HepG2 (cell line): ENCODE measurements around the gene TMPRSS7. TPM values are rescaled to one million over a fixed set of nuclear protein-coding genes. Genes with fewer than 3 reads are reported as not detected.

ENCODE experiments used
- ATAC-seq: fragments of 200-7000 bp; cut with Tn5 transposase; 3 replicates; pipeline ENCODE4 v1.9.1; 2020; ENCODE audit warnings: mild to moderate bottlenecking, moderate library complexity
- BruUV-seq: library from RNA; stranded (reverse); fragments of 400-500 nt; replicated peaks from 2 replicates; lab custom pipeline; 2021; lab: Mats Ljungman, UMichigan
- CTCF ChIA-PET: fragments of 300-600 bp; formaldehyde crosslinking; extraction: SDS; loops from one replicate; lab custom pipeline; 2021; ENCODE audit warnings: low total read pairs, inconsistent platforms, low intra/inter-chr PET ratio; lab: Yijun Ruan, JAX
- POLR2A ChIA-PET: fragments of 350-600 bp; sonication (Branson Sonifier 250); formaldehyde crosslinking; loops from one replicate; lab custom pipeline; 2020; ENCODE audit warnings: antibody characterized with exemption, inconsistent platforms; lab: Yijun Ruan, JAX
- DNase-seq: peaks from one replicate; pipeline ENCODE4 v3.0.0-alpha.2; 2015; ENCODE audit warnings: low spot score
- FAIRE-seq: peaks from 3 replicates; lab custom pipeline; 2011; peaks lifted over from hg19 to GRCh38; lab: Jason Lieb, UNC
- H2AFZ ChIP-seq: one replicate; pipeline ENCODE4 v1.6.1; 2011; ENCODE audit warnings: low read length, inconsistent platforms
- H3K27ac ChIP-seq: fragments of 300-600 bp; 3 replicates; pipeline ENCODE4 v1.8.0; 2011; ENCODE audit warnings: mixed run types, mild to moderate bottlenecking, mixed read lengths, low read length, inconsistent platforms; ENCODE audit not compliant: insufficient read depth; ENCODE audit errors: extremely low read length
- H3K27me3 ChIP-seq, 2 experiments: fragments of 200-600 bp in 1 of 2; 2 replicates in 1 of 2; 3 replicates in 1 of 2; pipeline versions ENCODE4 v1.6.0 to v1.8.0; 2011; ENCODE audit warnings: low read length in 2 of 2, mild to moderate bottlenecking in 2 of 2, moderate library complexity in 2 of 2, inconsistent platforms in 1 of 2; ENCODE audit not compliant: insufficient read depth in 2 of 2, control insufficient read depth in 1 of 2
- H3K36me3 ChIP-seq, 2 experiments: fragments of 200-600 bp in 1 of 2; replicated peaks in 1 of 2; 2 replicates in 1 of 2; 3 replicates in 1 of 2; pipeline versions ENCODE4 v1.5.1 to v1.8.0; 2011; ENCODE audit warnings: low read length in 2 of 2, inconsistent platforms in 1 of 2; ENCODE audit not compliant: insufficient read depth in 2 of 2, control insufficient read depth in 1 of 2
- H3K4me1 ChIP-seq: 2 replicates; pipeline ENCODE4 v1.5.1; 2012; ENCODE audit warnings: low read length, inconsistent platforms; ENCODE audit not compliant: insufficient read depth
- H3K4me2 ChIP-seq: 2 replicates; pipeline ENCODE4 v1.6.0; 2011; ENCODE audit warnings: low read depth, low read length, inconsistent platforms
- H3K4me3 ChIP-seq, 3 experiments: fragments of 200-600 bp in 1 of 3; sonication (generic), shearing (Covaris generic) in 1 of 3; replicated peaks in 1 of 3; 2 replicates each; pipeline ENCODE4 v1.5.1; 2011 to 2016; ENCODE audit warnings: low read length in 3 of 3, inconsistent platforms in 2 of 3, low read depth in 2 of 3, mild to moderate bottlenecking in 2 of 3, control low read depth in 1 of 3, mixed read lengths in 1 of 3; ENCODE audit not compliant: insufficient read depth in 1 of 3
- H3K79me2 ChIP-seq: one replicate; pipeline ENCODE4 v1.6.1; 2011; ENCODE audit warnings: low read length, inconsistent platforms; ENCODE audit not compliant: insufficient read depth
- H3K9ac ChIP-seq: 2 replicates; pipeline ENCODE4 v1.6.0; 2011; ENCODE audit warnings: mild to moderate bottlenecking, low read depth, low read length, inconsistent platforms; ENCODE audit not compliant: insufficient read depth
- H3K9me3 ChIP-seq: 2 replicates; pipeline ENCODE4 v1.5.1; 2012; ENCODE audit warnings: mild to moderate bottlenecking, low read length
- H4K20me1 ChIP-seq: 2 replicates; pipeline ENCODE4 v1.6.0; 2011; ENCODE audit warnings: inconsistent platforms, mild to moderate bottlenecking, low read length, moderate library complexity; ENCODE audit not compliant: insufficient read depth
- MEF2D ChIP-seq: sonication (generic); formaldehyde crosslinking; IDR thresholded peaks from 2 replicates; pipeline ENCODE4 v1.5.1; 2020; ENCODE audit warnings: mild to moderate bottlenecking, missing genetic modification reagents
- PHB2 ChIP-seq: fragments of 450-650 bp; IDR thresholded peaks from 2 replicates; pipeline ENCODE4 v1.6.1; 2018; ENCODE audit not compliant: partially characterized antibody
- SYNCRIP ChIP-seq: fragments of 200-400 bp; formaldehyde crosslinking; IDR thresholded peaks from 2 replicates; pipeline ENCODE4 v1.6.1; 2018; ENCODE audit warnings: mild to moderate bottlenecking, low read depth, low read length; ENCODE audit not compliant: insufficient read depth
- ZNF768 ChIP-seq: sonication (generic); formaldehyde crosslinking; IDR thresholded peaks from 2 replicates; pipeline ENCODE4 v1.4.0; 2020; ENCODE audit warnings: missing genetic modification reagents
- ZNF776 ChIP-seq: sonication (generic); formaldehyde crosslinking; IDR thresholded peaks from 2 replicates; pipeline ENCODE4 v1.4.0; 2020; ENCODE audit warnings: mild to moderate bottlenecking, missing genetic modification reagents
- ZNF839 ChIP-seq: sonication (generic); formaldehyde crosslinking; IDR thresholded peaks from 2 replicates; pipeline ENCODE4 v1.4.0; 2020; ENCODE audit warnings: missing genetic modification reagents, mild to moderate bottlenecking, borderline replicate concordance
- WGBS: methylation state at CpG from one replicate; pipeline ENCODE4 v1.1.6; 2017; ENCODE audit warnings: low lambda C conversion rate; 5-methylcytosine and 5-hydroxymethylcytosine counted together
- in situ Hi-C: cut with HindIII; loops from 2 replicates; pipeline ENCODE4 v1.10.0; 2017; ENCODE audit warnings: low pct_unique_long_range_greater_than_20kb; ENCODE audit not compliant: extremely low pct_ligation_motif_present
- intact Hi-C: fragments of 100-400 bp; cut with micrococcal nuclease; formaldehyde crosslinking; loops from one replicate; pipeline ENCODE4 v1.10.0; 2022; ENCODE audit not compliant: unreplicated experiment
- polyA plus RNA-seq, 8 experiments: library from polyadenylated mRNA; depleted of rRNA in 3 of 8; stranded (reverse) in 7 of 8; unstranded in 1 of 8; fragments of >200 nt; fragmentation: Illumina TruSeq in 4 of 8; extraction: Trizol in 4 of 8; gene quantifications; 2 replicates each; pipeline versions ENCODE4 v1.2.1 to v1.2.3, GENCODE V29; 2011 to 2016; ENCODE audit warnings: low read depth in 4 of 8, missing spikeins in 1 of 8, mixed read lengths in 1 of 8; ENCODE audit not compliant: insufficient read depth in 1 of 8
- total RNA-seq, 5 experiments: library from RNA; depleted of rRNA; stranded (reverse); fragments of >200 nt; fragmentation: Illumina TruSeq; extraction: Trizol; gene quantifications; 2 replicates each; pipeline ENCODE4 v1.2.3, GENCODE V29; 2016; ENCODE audit warnings: low read depth in 1 of 5
- TF ChIP-seq, protein P1 (sequence below): sonication (generic); formaldehyde crosslinking; IDR thresholded peaks from 2 replicates; pipeline ENCODE4 v1.9.0; 2021; ENCODE audit warnings: missing genetic modification reagents, borderline replicate concordance
- TF ChIP-seq, protein P2 (sequence below): IDR thresholded peaks from 2 replicates; pipeline ENCODE4 v1.6.1; 2016; ENCODE audit warnings: mild to moderate bottlenecking, missing biosample characterization, missing genetic modification reagents
- TF ChIP-seq, protein P3 (sequence below): IDR thresholded peaks from 2 replicates; pipeline ENCODE4 v1.6.1; 2016; ENCODE audit warnings: missing biosample characterization, missing genetic modification reagents, low read depth
- TF ChIP-seq, protein P4 (sequence below): sonication (generic); formaldehyde crosslinking; IDR thresholded peaks from 2 replicates; pipeline ENCODE4 v1.4.0; 2020; ENCODE audit warnings: mild to moderate bottlenecking, missing genetic modification reagents
- TF ChIP-seq, protein P5 (sequence below): sonication (generic); formaldehyde crosslinking; IDR thresholded peaks from 2 replicates; pipeline ENCODE4 v1.8.1; 2023; ENCODE audit warnings: mild to moderate bottlenecking, moderate library complexity, missing genetic modification reagents

Gene TMPRSS7
- total and polyA plus RNA-seq, 2 of the 13 experiments (the other 11 are each of a cell fraction or from before 2014, with no cell fraction given): not detected

DNA sequence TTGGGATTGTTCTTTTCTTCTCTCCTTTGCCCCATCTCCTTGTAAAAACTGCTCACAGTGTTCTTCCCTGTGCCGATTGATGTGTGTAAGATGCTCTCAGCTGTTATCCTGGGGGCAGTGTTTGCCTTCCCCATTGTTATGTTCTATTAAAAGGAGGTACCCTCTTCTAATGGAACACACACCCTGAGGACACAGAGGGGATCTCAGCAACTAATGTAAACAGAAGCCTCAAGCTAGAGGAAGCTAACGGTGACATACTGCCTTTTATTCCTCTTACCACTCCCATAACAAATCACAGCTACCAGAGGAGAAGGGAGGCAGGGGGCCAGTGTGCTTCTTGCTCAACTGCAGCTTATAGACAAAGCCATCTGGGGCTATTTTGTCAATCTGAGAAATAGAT lies 33.6 kb upstream of the TMPRSS7 start:
- intact Hi-C loops (no loop called here), in situ Hi-C loops (no loop called here)
- H2AFZ ChIP-seq: no peak overlapping the region
- no peaks in the 10 kb centered on the region for H3K36me3 ChIP-seq
- no peaks in the 10 kb centered on the region for H3K9me3 ChIP-seq
- H3K4me1 ChIP-seq: peaks cover 29% of the 10 kb centered on the region
- DNase-seq (no peak), FAIRE-seq (no peak), ATAC-seq (no peak)
- no peak overlapping the region for H3K4me3 ChIP-seq
- CTCF ChIA-PET: no interaction called here
- TF ChIP-seq SYNCRIP (no peak), ZNF839 (no peak)
- TF ChIP-seq, protein P1, sequence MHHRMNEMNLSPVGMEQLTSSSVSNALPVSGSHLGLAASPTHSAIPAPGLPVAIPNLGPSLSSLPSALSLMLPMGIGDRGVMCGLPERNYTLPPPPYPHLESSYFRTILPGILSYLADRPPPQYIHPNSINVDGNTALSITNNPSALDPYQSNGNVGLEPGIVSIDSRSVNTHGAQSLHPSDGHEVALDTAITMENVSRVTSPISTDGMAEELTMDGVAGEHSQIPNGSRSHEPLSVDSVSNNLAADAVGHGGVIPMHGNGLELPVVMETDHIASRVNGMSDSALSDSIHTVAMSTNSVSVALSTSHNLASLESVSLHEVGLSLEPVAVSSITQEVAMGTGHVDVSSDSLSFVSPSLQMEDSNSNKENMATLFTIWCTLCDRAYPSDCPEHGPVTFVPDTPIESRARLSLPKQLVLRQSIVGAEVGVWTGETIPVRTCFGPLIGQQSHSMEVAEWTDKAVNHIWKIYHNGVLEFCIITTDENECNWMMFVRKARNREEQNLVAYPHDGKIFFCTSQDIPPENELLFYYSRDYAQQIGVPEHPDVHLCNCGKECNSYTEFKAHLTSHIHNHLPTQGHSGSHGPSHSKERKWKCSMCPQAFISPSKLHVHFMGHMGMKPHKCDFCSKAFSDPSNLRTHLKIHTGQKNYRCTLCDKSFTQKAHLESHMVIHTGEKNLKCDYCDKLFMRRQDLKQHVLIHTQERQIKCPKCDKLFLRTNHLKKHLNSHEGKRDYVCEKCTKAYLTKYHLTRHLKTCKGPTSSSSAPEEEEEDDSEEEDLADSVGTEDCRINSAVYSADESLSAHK (CRISPR knock-in tag): no peak
- TF ChIP-seq, protein P2, sequence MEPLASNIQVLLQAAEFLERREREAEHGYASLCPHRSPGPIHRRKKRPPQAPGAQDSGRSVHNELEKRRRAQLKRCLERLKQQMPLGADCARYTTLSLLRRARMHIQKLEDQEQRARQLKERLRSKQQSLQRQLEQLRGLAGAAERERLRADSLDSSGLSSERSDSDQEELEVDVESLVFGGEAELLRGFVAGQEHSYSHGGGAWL (CRISPR knock-in tag): no peak
- BruUV-seq: no TSS peak
- no peaks in the 10 kb centered on the region for H3K79me2 ChIP-seq
- peaks cover 5 to 23% of the 10 kb centered on the region in 2 experiments for H3K27me3 ChIP-seq
- no peak overlapping the region for H3K4me2 ChIP-seq
- no peaks in the 10 kb centered on the region for H4K20me1 ChIP-seq
- 44% methylated on average over 2 of the region's 2 CpGs for WGBS
- H3K27ac ChIP-seq: no peak overlapping the region
- no peak overlapping the region for H3K9ac ChIP-seq
- POLR2A ChIA-PET: no interaction called here

DNA sequence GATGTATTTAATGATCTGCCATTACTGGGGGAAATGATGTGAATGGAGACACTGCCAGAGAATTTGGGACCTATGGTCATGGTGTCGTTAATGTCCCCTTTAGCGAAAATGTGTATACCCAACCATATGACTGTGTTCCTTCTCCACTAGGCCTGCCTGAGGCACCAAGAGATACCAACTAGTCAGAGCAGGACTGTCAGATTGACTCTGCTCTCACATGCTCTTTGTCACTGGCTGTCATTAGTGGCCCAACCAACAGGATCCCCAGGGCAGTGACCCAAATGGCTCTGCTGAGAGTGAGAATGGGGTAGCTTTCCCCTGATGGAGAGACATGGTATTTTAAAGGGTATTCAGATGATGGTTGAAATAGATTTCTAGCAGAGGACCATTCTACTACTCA lies 33.0 kb upstream of the TMPRSS7 start:
- H3K4me1 ChIP-seq: peaks cover 29% of the 10 kb centered on the region
- no peak overlapping the region for H3K9ac ChIP-seq
- no peak overlapping the region for H2AFZ ChIP-seq
- no peak overlapping the region for H3K4me2 ChIP-seq
- peaks cover 5 to 23% of the 10 kb centered on the region in 2 experiments for H3K27me3 ChIP-seq
- no peaks in the 10 kb centered on the region for H4K20me1 ChIP-seq
- H3K9me3 ChIP-seq: no peaks in the 10 kb centered on the region
- POLR2A ChIA-PET: no interaction called here
- CTCF ChIA-PET: no interaction called here
- H3K79me2 ChIP-seq: no peaks in the 10 kb centered on the region
- H3K36me3 ChIP-seq: no peaks in the 10 kb centered on the region
- WGBS: 86% methylated on average over 2 of the region's 2 CpGs
- no peak overlapping the region for H3K27ac ChIP-seq
- ATAC-seq (no peak), FAIRE-seq (no peak), DNase-seq (no peak)
- H3K4me3 ChIP-seq: no peak overlapping the region
- BruUV-seq: no TSS peak
- intact Hi-C loops: no loop called here
- in situ Hi-C loops: no loop called here
- TF ChIP-seq ZNF776 (CRISPR knock-in tag) (no peak), MEF2D (CRISPR knock-in tag) (no peak), PHB2 (no peak), ZNF768 (no peak)
- TF ChIP-seq, protein P3, sequence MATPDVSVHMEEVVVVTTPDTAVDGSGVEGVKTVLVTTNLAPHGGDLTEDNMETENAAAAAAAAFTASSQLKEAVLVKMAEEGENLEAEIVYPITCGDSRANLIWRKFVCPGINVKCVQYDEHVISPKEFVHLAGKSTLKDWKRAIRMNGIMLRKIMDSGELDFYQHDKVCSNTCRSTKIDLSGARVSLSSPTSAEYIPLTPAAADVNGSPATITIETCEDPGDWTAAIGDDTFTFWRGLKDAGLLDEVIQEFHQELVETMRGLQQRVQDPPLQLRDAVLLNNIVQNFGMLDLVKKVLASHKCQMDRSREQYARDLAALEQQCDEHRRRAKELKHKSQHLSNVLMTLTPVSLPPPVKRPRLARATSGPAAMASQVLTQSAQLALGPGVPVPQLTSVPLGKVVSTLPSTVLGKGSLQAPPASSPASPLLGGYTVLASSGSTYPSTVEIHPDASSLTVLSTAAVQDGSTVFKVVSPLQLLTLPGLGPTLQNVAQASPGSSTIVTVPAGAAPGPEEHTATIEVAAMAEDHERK (CRISPR knock-in tag): no peak
- TF ChIP-seq, protein P4, sequence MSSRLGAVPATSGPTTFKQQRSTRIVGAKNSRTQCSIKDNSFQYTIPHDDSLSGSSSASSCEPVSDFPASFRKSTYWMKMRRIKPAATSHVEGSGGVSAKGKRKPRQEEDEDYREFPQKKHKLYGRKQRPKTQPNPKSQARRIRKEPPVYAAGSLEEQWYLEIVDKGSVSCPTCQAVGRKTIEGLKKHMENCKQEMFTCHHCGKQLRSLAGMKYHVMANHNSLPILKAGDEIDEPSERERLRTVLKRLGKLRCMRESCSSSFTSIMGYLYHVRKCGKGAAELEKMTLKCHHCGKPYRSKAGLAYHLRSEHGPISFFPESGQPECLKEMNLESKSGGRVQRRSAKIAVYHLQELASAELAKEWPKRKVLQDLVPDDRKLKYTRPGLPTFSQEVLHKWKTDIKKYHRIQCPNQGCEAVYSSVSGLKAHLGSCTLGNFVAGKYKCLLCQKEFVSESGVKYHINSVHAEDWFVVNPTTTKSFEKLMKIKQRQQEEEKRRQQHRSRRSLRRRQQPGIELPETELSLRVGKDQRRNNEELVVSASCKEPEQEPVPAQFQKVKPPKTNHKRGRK (CRISPR knock-in tag): no peak
- TF ChIP-seq, protein P5, sequence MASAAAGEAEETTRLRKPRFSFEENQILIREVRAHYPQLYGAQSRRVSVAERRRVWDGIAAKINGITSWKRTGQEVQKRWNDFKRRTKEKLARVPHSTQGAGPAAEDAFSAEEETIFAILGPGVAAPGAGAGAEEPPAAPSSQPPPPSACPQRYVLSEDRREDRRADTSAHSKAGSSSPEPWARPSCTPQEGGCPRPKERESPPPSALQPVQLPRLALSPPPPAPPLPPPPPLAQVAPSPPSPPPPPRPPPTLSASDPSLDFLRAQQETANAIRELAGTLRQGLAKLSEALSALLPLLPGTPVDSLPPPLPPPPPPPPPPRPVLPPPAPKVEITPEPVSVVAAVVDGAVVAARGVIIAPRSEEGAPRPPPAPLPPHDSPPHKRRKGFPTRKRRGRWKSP (CRISPR knock-in tag): no peak
